NCI-H2196 (cell line): ENCODE results near the gene YIPF7.

Experiments
- DNase-seq: peaks from one replicate; lab custom pipeline; 2025; ENCODE audit not compliant: unreplicated experiment; lab: John Stamatoyannopoulos, UW

The YIPF7 gene

GRCh38 chr4:44623676-44624075 lies 27.7 kb downstream of the YIPF7 start:
- no peak for DNase-seq

DNA sequence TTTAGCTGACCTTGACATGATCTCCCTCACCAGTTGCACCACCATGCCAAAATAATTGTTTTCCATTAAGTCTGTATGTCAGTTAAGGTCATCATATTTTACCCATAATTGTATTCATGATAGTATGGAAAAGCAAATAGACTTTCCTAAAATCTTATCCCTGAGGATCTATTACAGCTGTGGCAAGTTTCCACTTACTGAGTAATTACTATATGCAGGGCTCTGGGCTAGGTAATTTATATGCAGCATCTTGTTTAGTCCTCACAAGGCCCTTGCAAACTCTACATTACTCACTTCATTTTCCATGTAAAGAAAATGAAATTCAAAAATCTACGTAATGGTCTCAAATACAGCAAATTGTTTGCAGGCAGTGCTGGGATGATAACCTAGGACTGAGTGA lies 34.8 kb downstream of the YIPF7 start:
- no peak for DNase-seq

- no peak for DNase-seq
These were observed 68.0 kb downstream of the YIPF7 start for GRCh38 chr4:44583393-44583792.

DNA sequence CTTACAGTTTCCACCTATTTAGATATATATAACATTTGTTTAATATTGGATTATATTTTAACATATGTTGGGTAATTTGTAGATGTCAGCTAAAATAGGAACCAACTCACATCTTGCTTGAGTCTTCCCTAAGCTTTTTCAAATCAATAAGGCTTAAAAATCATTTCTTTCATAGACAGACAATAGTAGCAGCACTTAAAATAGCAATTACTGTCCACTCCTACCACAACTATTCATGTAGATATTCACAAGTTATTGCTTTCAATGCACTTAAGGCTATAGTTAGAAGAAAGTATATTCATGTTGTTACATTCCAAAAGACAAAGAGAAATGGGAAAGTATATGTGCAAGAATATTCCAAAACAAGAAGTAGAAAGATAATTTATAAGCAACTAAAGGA lies 71.2 kb downstream of the YIPF7 start:
- DNase-seq = no peak

DNA sequence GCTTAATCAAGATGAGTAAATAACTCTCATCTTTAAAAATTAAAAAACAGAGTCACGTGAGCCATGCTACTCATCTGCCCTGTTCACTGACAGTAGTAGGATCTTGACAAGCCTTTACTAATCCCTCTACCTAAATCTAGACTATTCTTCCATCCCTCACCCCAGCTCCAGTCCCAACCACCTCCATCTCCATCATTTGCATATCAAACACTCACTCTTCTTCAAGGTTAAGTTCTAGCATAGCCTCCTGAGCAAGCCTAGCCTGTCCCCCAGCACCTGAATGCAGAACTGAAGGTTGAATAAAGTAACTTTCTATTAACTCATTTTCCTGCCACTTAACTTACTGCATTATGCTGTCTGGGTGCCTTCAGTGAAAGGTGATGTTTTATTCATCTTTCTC lies 72.5 kb downstream of the YIPF7 start:
- DNase-seq = no peak
